H1 (cell line): ENCODE results near the gene UBAP1. TPM values are rescaled to one million over a fixed set of nuclear protein-coding genes. Genes with fewer than 3 reads are reported as not detected.

Experiments used
- CTCF ChIA-PET: fragments of 300-600 bp; sonication (Branson Sonifier 250); formaldehyde crosslinking; loops from one replicate; lab custom pipeline; 2021; ENCODE audit not compliant: partially characterized antibody; lab: Charles Lee
- POLR2A ChIA-PET: fragments of 300-600 bp; sonication (Branson Sonifier 250); formaldehyde crosslinking; loops from one replicate; lab custom pipeline; 2021; ENCODE audit warnings: inconsistent platforms; ENCODE audit not compliant: partially characterized antibody; lab: Charles Lee
- DNase-seq, 2 experiments: peaks; one replicate each; pipeline versions ENCODE4 v3.0.0 to v3.0.0-alpha.2; 2010 to 2022; ENCODE audit warnings: low spot score in 2 of 2, low read depth in 1 of 2, mixed read lengths in 1 of 2
- FAIRE-seq: peaks from 2 replicates; lab custom pipeline; 2011; peaks lifted over from hg19 to GRCh38; lab: Jason Lieb, UNC
- H2AFZ ChIP-seq: 2 replicates; pipeline ENCODE4 v1.8.1; 2012; ENCODE audit warnings: low read length, inconsistent platforms
- H2AK5ac ChIP-seq: 2 replicates; pipeline ENCODE4 v1.6.1; 2013; ENCODE audit warnings: low read depth, low read length
- H2BK120ac ChIP-seq: replicated peaks from 2 replicates; pipeline ENCODE3; 2013; ENCODE audit warnings: low read depth, low read length, inconsistent platforms
- H2BK12ac ChIP-seq: 2 replicates; pipeline ENCODE4 v1.6.1; 2013; ENCODE audit warnings: low read depth, low read length
- H2BK15ac ChIP-seq: 2 replicates; pipeline ENCODE4 v1.6.1; 2013; ENCODE audit warnings: low read length
- H2BK20ac ChIP-seq: 2 replicates; pipeline ENCODE4 v1.6.1; 2013; ENCODE audit warnings: low read length
- H2BK5ac ChIP-seq: 2 replicates; pipeline ENCODE4 v1.6.1; 2013; ENCODE audit warnings: low read depth, low read length
- H3K14ac ChIP-seq: 2 replicates; pipeline ENCODE4 v1.6.1; 2013; ENCODE audit warnings: inconsistent platforms; ENCODE audit not compliant: insufficient read length
- H3K18ac ChIP-seq: 2 replicates; pipeline ENCODE4 v1.6.1; 2013; ENCODE audit warnings: low read length; ENCODE audit errors: extremely low read depth
- H3K23ac ChIP-seq: 2 replicates; pipeline ENCODE4 v1.6.1; 2013; ENCODE audit warnings: inconsistent platforms; ENCODE audit not compliant: insufficient read length
- H3K23me2 ChIP-seq: 2 replicates; pipeline ENCODE4 v1.6.1; 2013; ENCODE audit warnings: low read depth, low read length
- H3K27ac ChIP-seq: 2 replicates; pipeline ENCODE4 v1.6.1; 2011; ENCODE audit warnings: low read depth, low read length, inconsistent platforms
- H3K27me3 ChIP-seq, 4 experiments: replicated peaks in 1 of 4; 1 replicate in 1 of 4; 2 replicates in 3 of 4; pipeline versions ENCODE4 v1.6.1 to v1.8.1; 2011 to 2013; ENCODE audit warnings: low read length in 3 of 4, mild to moderate bottlenecking in 3 of 4, inconsistent platforms in 2 of 4, mixed read lengths in 2 of 4, moderate library complexity in 1 of 4; ENCODE audit not compliant: control insufficient read depth in 3 of 4, insufficient read depth in 3 of 4; ENCODE audit errors: extremely low read depth in 1 of 4
- H3K36me3 ChIP-seq, 4 experiments: 2 replicates each; pipeline versions ENCODE4 v1.6.1 to v1.8.1; 2011 to 2013; ENCODE audit warnings: mild to moderate bottlenecking in 4 of 4, low read length in 3 of 4, moderate library complexity in 2 of 4, control low read depth in 1 of 4, inconsistent platforms in 1 of 4; ENCODE audit not compliant: insufficient read depth in 4 of 4, control insufficient read depth in 2 of 4
- H3K4ac ChIP-seq: replicated peaks from 2 replicates; pipeline ENCODE3; 2013; ENCODE audit warnings: low read length, low read depth, mixed read lengths, inconsistent platforms; ENCODE audit not compliant: insufficient read length
- H3K4me1 ChIP-seq, 4 experiments: replicated peaks in 1 of 4; 1 replicate in 1 of 4; 2 replicates in 3 of 4; pipeline versions ENCODE4 v1.6.1 to v1.8.1; 2011 to 2013; ENCODE audit warnings: low read length in 3 of 4, inconsistent platforms in 2 of 4, mixed read lengths in 1 of 4; ENCODE audit not compliant: insufficient read depth in 4 of 4, control insufficient read depth in 3 of 4
- H3K4me2 ChIP-seq, 2 experiments: 2 replicates each; pipeline versions ENCODE4 v1.6.1 to v1.8.1; 2011 to 2013; ENCODE audit warnings: low read depth in 2 of 2, low read length in 2 of 2, control low read depth in 1 of 2, inconsistent platforms in 1 of 2, mild to moderate bottlenecking in 1 of 2; ENCODE audit not compliant: insufficient read depth in 1 of 2
- H3K4me3 ChIP-seq, 4 experiments: fragments of 200-600, 300-600 bp in 1 of 4; sonication (generic), shearing (Covaris generic), sonication (Bioruptor Twin) in 1 of 4; 2 replicates each; pipeline versions ENCODE4 v1.5.1 to v1.8.1; 2011 to 2016; ENCODE audit warnings: low read length in 4 of 4, low read depth in 3 of 4, control low read depth in 2 of 4, inconsistent platforms in 2 of 4, mild to moderate bottlenecking in 2 of 4, mixed read lengths in 1 of 4, moderate library complexity in 1 of 4; ENCODE audit not compliant: insufficient read depth in 2 of 4; ENCODE audit errors: extremely low read depth in 1 of 4
- H3K56ac ChIP-seq: replicated peaks from 2 replicates; pipeline ENCODE3; 2013; ENCODE audit warnings: low read depth, mild to moderate bottlenecking, mixed read lengths, low read length, inconsistent platforms; ENCODE audit not compliant: insufficient read length
- H3K79me1 ChIP-seq: 2 replicates; pipeline ENCODE4 v1.6.1; 2013; ENCODE audit warnings: low read depth, low read length, control low read depth
- H3K79me2 ChIP-seq, 2 experiments: 2 replicates each; pipeline versions ENCODE4 v1.6.1 to v1.8.1; 2012 to 2013; ENCODE audit warnings: low read length in 2 of 2, mild to moderate bottlenecking in 2 of 2, inconsistent platforms in 1 of 2; ENCODE audit not compliant: insufficient read depth in 2 of 2, control insufficient read depth in 1 of 2
- H3K9ac ChIP-seq, 4 experiments: replicated peaks in 1 of 4; 1 replicate in 1 of 4; 2 replicates in 3 of 4; pipeline versions ENCODE4 v1.6.1 to v1.8.1; 2011 to 2013; ENCODE audit warnings: low read depth in 3 of 4, low read length in 3 of 4, control low read depth in 2 of 4, mild to moderate bottlenecking in 2 of 4, moderate library complexity in 2 of 4, inconsistent platforms in 1 of 4; ENCODE audit errors: extremely low read depth in 1 of 4
- H3K9me3 ChIP-seq, 2 experiments: 2 replicates each; pipeline versions ENCODE4 v1.6.1 to v1.8.1; 2012 to 2013; ENCODE audit warnings: mild to moderate bottlenecking in 2 of 2, moderate library complexity in 2 of 2, control low read depth in 1 of 2, inconsistent platforms in 1 of 2, low read depth in 1 of 2, low read length in 1 of 2, mixed read lengths in 1 of 2; ENCODE audit not compliant: insufficient read depth in 2 of 2
- H4K20me1 ChIP-seq, 2 experiments: replicated peaks in 1 of 2; 2 replicates each; pipeline versions ENCODE3 to v1.8.1; 2011 to 2013; ENCODE audit warnings: inconsistent platforms in 2 of 2, low read length in 2 of 2, mild to moderate bottlenecking in 1 of 2; ENCODE audit not compliant: insufficient read depth in 2 of 2, control insufficient read depth in 1 of 2
- H4K5ac ChIP-seq: 2 replicates; pipeline ENCODE4 v1.6.1; 2013; ENCODE audit warnings: low read length, low read depth, mixed read lengths, inconsistent platforms; ENCODE audit not compliant: insufficient read length
- H4K8ac ChIP-seq: 2 replicates; pipeline ENCODE4 v1.8.0; 2013; ENCODE audit warnings: mild to moderate bottlenecking, moderate library complexity, low read length, inconsistent platforms; ENCODE audit not compliant: insufficient read depth; ENCODE audit errors: extremely low read depth
- H4K91ac ChIP-seq: replicated peaks from 2 replicates; pipeline ENCODE3; 2013; ENCODE audit warnings: low read length, mixed read lengths, inconsistent platforms; ENCODE audit not compliant: insufficient read length
- CHD1 ChIP-seq: IDR thresholded peaks from 2 replicates; pipeline ENCODE4 v1.6.1; 2012; ENCODE audit warnings: low read depth, low read length, improper control_type of control experiment
- CHD2 ChIP-seq: IDR thresholded peaks from 2 replicates; pipeline ENCODE4 v1.6.1; 2012; ENCODE audit warnings: low read length, improper control_type of control experiment
- CREB1 ChIP-seq: IDR thresholded peaks from 2 replicates; pipeline ENCODE4 v1.6.1; 2012; ENCODE audit warnings: inconsistent platforms
- HDAC2 ChIP-seq, 2 experiments: fragments of 300-600 bp in 1 of 2; sonication (generic) in 1 of 2; IDR thresholded peaks; 2 replicates each; pipeline ENCODE4 v1.6.1; 2011 to 2012; ENCODE audit warnings: low read depth in 2 of 2, low read length in 2 of 2, mild to moderate bottlenecking in 2 of 2, moderate library complexity in 2 of 2, borderline replicate concordance in 1 of 2, inconsistent platforms in 1 of 2
- PHF8 ChIP-seq: fragments of 200-600 bp; sonication (generic); conservative IDR thresholded peaks from 2 replicates; pipeline ENCODE4 v1.7.1; 2012; ENCODE audit warnings: low read depth, mild to moderate bottlenecking, inconsistent platforms, low read length, moderate library complexity
- TAF7 ChIP-seq: optimal IDR thresholded peaks from 2 replicates; pipeline ENCODE3; 2011; ENCODE audit warnings: low read depth, mild to moderate bottlenecking, inconsistent platforms, low read length, moderate library complexity, borderline replicate concordance
- TBP ChIP-seq: IDR thresholded peaks from 2 replicates; pipeline ENCODE4 v1.6.1; 2011; ENCODE audit warnings: low read depth, low read length, improper control_type of control experiment
- YY1 ChIP-seq: IDR thresholded peaks from 2 replicates; pipeline ENCODE4 v1.6.1; 2011; ENCODE audit warnings: low read depth, mild to moderate bottlenecking, low read length
- WGBS, 2 experiments: shearing (Covaris generic) in 1 of 2; methylation state at CpG; one replicate each; pipeline versions ENCODE4 v1.1.6 to v1.1.7; 2013 to 2015; ENCODE audit warnings: low lambda C conversion rate in 2 of 2, mixed read lengths in 2 of 2, inconsistent platforms in 1 of 2, low coverage in 1 of 2, missing lambda C conversion rate in 1 of 2; ENCODE audit not compliant: insufficient replicate concordance in 2 of 2, insufficient coverage in 1 of 2, insufficient read length in 1 of 2; ENCODE audit errors: extremely low coverage in 1 of 2, missing lambda C conversion rate in 1 of 2; 5-methylcytosine and 5-hydroxymethylcytosine counted together
- polyA plus RNA-seq, 7 experiments: library from polyadenylated mRNA; depleted of rRNA in 3 of 7; stranded (reverse) in 5 of 7; unstranded in 2 of 7; fragments of >200 nt in 5 of 7; fragments of 200-250 nt in 2 of 7; gene quantifications; 1 replicate in 5 of 7; 2 replicates in 1 of 7; 4 replicates in 1 of 7; pipeline versions ENCODE4 v1.2.1 to v1.2.3, GENCODE V29; 2011 to 2013; ENCODE audit warnings: missing spikeins in 2 of 7, mixed read lengths in 2 of 7
- total RNA-seq: library from RNA; stranded (reverse); fragmentation: NEBNext Ultra II Directional; extraction: Animal tissue kit (Norgen Biotek cat#: 25700); gene quantifications from 2 replicates; pipeline ENCODE4 v1.2.1, GENCODE V29; 2021

Gene UBAP1
- total and polyA plus RNA-seq, 2 of the 8 experiments (the other 6 are each of a cell fraction or from before 2014, with no cell fraction given): 31.3 to 31.4 TPM

- H3K27me3 ChIP-seq: no peaks in the 10 kb centered on the region
- H2BK20ac ChIP-seq: no peak overlapping the region
- no peak overlapping the region for H4K8ac ChIP-seq
- H4K91ac ChIP-seq: no peak overlapping the region
- no peak overlapping the region for H3K4me2 ChIP-seq
- no peak overlapping the region for H2BK120ac ChIP-seq
- no peak overlapping the region for H3K18ac ChIP-seq
- no peaks in the 10 kb centered on the region for H3K23me2 ChIP-seq
- H3K27ac ChIP-seq: no peak overlapping the region
- no peak overlapping the region for H2AFZ ChIP-seq
- ChIA-PET POLR2A (interaction anchor here (3.1 kb wide), 1 partner anchor 25 kb away, joined by 11 read pairs; the partner anchor contains the start of gene UBAP1), CTCF (no interaction called here)
- no peaks in the 10 kb centered on the region; a peak in 1 of 8 replicates for H3K36me3 ChIP-seq
- no peaks in the 10 kb centered on the region for H4K20me1 ChIP-seq
- H3K4ac ChIP-seq: no peak overlapping the region
- H2BK5ac ChIP-seq: no peak overlapping the region
- H3K56ac ChIP-seq: no peak overlapping the region
- no peak overlapping the region for H3K9ac ChIP-seq
- no peak overlapping the region for H2BK15ac ChIP-seq
- no peaks in the 10 kb centered on the region for H3K79me1 ChIP-seq
- no peak overlapping the region for H3K14ac ChIP-seq
- no peak for FAIRE-seq
- no peaks in the 10 kb centered on the region for H3K4me1 ChIP-seq
- TF ChIP-seq TAF7: no peak
- no peak for TF ChIP-seq TBP
- no peak for TF ChIP-seq CHD1
- TF ChIP-seq CREB1: no peak
- TF ChIP-seq YY1: no peak
- TF ChIP-seq HDAC2 (IDR thresholded peaks at IDR 0.05; ENCODE audit: borderline replicate concordance in 1 of 2, low read depth in 2 of 2, low read length in 2 of 2): no peak
- TF ChIP-seq CHD2: no peak
- no peak for TF ChIP-seq PHF8
- no peaks in the 10 kb centered on the region for H3K9me3 ChIP-seq
- no peak overlapping the region for H2BK12ac ChIP-seq
- no peak overlapping the region for H3K23ac ChIP-seq
- WGBS, 2 experiments: 76% methylated on average over 6 of the region's 6 CpGs; no CpG with 5 or more reads in 1 of the 2 experiments
- H2AK5ac ChIP-seq: no peak overlapping the region
- no peak overlapping the region for H3K4me3 ChIP-seq
- no peak for DNase-seq
- peaks cover 0 to 82% of the 10 kb centered on the region in 2 experiments; a peak in 3 of 4 replicates for H3K79me2 ChIP-seq
- no peak overlapping the region for H4K5ac ChIP-seq
Measured at GRCh38 chr9:34203992-34204635, 25.3 kb downstream of the UBAP1 start.
